ENCODE data around the gene CCDC88C. TPM values are rescaled to one million over a fixed set of nuclear protein-coding genes. Genes with fewer than 3 reads are reported as not detected.

CCDC88C gene
- total and polyA plus RNA-seq, 2 donors (not counting 3 experiments of a cell fraction or from before 2014, with no cell fraction given): 11.4 to 52.1 TPM

DNA sequence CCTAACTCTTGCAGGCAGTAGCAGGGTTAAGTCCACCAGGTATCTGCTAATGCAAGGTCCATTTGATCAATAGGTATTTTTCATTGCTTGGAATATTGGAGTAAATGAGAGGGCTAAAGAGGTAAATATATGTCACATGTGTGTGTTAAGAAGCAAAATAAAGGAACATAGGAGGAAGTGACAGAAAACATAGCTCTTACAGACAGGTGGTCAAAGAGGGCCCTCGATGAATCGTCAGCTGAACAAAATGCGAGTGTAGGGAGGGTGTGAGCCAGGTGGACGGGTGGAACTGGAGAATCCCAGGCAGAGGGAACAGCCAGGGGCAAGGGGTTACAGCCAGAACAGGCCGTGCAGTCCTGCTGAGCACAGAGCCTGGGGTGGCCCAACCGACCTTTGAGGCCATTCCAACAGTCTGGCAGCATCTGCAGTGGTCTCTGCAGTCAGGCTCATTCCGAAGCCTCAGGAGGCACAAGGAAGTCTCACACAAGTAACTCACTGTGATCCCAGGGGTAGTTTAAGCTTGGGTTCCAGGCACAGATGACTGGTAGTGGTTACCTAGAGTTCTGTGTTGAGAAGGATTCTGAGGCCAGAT is 43.2 kb downstream of the CCDC88C start:
- dilution Hi-C loops (cut with MboI; ENCODE audit: extremely low pct_ligation_motif_present, low sequenced_read_pairs): no loop called here

More for the DNA sequence above, 43.2 kb downstream of the CCDC88C start:
- H3K27ac ChIP-seq (ENCODE audit: insufficient read depth, low read depth, low read length): no peak overlapping the region
- no peak overlapping the region for H3K4me2 ChIP-seq (ENCODE audit: insufficient read depth, low read length)
- TF ChIP-seq, protein P1, sequence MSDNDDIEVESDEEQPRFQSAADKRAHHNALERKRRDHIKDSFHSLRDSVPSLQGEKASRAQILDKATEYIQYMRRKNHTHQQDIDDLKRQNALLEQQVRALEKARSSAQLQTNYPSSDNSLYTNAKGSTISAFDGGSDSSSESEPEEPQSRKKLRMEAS (IDR thresholded peaks at IDR 0.05; ENCODE audit: insufficient read depth, insufficient read length): no peak
- TF ChIP-seq POLR2A (IDR thresholded peaks at IDR 0.05; ENCODE audit: low read depth, low read length) (no peak), EZH2 (IDR thresholded peaks at IDR 0.05; ENCODE audit: borderline replicate concordance, low read depth, low read length, severe bottlenecking) (no peak), GATA2 (IDR thresholded peaks at IDR 0.05; ENCODE audit: insufficient read depth, insufficient read length, low read depth, low read length) (no peak), JUN (IDR thresholded peaks at IDR 0.05; ENCODE audit: borderline replicate concordance, insufficient read depth, insufficient read length, low read depth) (no peak)
- TF ChIP-seq, protein P2, sequence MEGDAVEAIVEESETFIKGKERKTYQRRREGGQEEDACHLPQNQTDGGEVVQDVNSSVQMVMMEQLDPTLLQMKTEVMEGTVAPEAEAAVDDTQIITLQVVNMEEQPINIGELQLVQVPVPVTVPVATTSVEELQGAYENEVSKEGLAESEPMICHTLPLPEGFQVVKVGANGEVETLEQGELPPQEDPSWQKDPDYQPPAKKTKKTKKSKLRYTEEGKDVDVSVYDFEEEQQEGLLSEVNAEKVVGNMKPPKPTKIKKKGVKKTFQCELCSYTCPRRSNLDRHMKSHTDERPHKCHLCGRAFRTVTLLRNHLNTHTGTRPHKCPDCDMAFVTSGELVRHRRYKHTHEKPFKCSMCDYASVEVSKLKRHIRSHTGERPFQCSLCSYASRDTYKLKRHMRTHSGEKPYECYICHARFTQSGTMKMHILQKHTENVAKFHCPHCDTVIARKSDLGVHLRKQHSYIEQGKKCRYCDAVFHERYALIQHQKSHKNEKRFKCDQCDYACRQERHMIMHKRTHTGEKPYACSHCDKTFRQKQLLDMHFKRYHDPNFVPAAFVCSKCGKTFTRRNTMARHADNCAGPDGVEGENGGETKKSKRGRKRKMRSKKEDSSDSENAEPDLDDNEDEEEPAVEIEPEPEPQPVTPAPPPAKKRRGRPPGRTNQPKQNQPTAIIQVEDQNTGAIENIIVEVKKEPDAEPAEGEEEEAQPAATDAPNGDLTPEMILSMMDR (IDR thresholded peaks at IDR 0.05; ENCODE audit: extremely low read depth in 1 of 2, insufficient read depth in 1 of 2, low read depth in 1 of 2, low read length in 2 of 2): no peak
- ChIA-PET CTCF (interaction anchor here (0.8 to 1.2 kb wide), 5 partner anchors 8 to 51 kb away, joined by 3 to 6 read pairs (median 4); no protein-coding TSS in a partner anchor), POLR2A (interaction anchor here (0.8 kb wide), 1 partner anchor 16 kb away, joined by 3 read pairs; no protein-coding TSS in a partner anchor)
- H3K27me3 ChIP-seq (ENCODE audit: control insufficient read depth in 2 of 2, insufficient read depth in 2 of 2, low read length in 2 of 2): no peaks in the 10 kb centered on the region
- H3K79me2 ChIP-seq (ENCODE audit: control insufficient read depth, insufficient read depth, low read length): no peaks in the 10 kb centered on the region
- H3K9me3 ChIP-seq (replicated peaks; ENCODE audit: control insufficient read depth, insufficient read depth, low read length): no peaks in the 10 kb centered on the region
- peak; percentile 17 for DNase-seq (ENCODE audit: low read depth, low spot score)
- H4K20me1 ChIP-seq (replicated peaks; ENCODE audit: control insufficient read depth, extremely low read depth, insufficient read depth, low read length): no peaks in the 10 kb centered on the region
- H3K9me1 ChIP-seq (replicated peaks; ENCODE audit: control insufficient read depth, extremely low read depth, insufficient read depth, low read length): no peaks in the 10 kb centered on the region
- FAIRE-seq: no peak
- H3K9ac ChIP-seq (replicated peaks; ENCODE audit: extremely low read depth, insufficient read depth, low read length): no peak overlapping the region
- no peaks in the 10 kb centered on the region for H3K36me3 ChIP-seq (ENCODE audit: control insufficient read depth in 2 of 2, extremely low read depth in 1 of 2, insufficient read depth in 2 of 2, low read length in 2 of 2)
- peaks cover 58% of the 10 kb centered on the region for H3K4me1 ChIP-seq (ENCODE audit: control insufficient read depth, extremely low read depth, insufficient read depth, low read length)
- intact Hi-C loops (cut with micrococcal nuclease): no loop called here
- no TSS peak for BruUV-seq (replicated peaks)
- no peak overlapping the region for H3K4me3 ChIP-seq (replicated peaks in 1 of 3; ENCODE audit: insufficient read depth in 1 of 3, low read depth in 1 of 3, low read length in 3 of 3)
- no peak overlapping the region for H2AFZ ChIP-seq (ENCODE audit: low read depth, low read length)

All from endothelial cell of umbilical vein (primary cell).